Large intestine (tissue), 3 donors: ENCODE measurements around the gene CTBP2. TPM values are rescaled to one million over a fixed set of nuclear protein-coding genes. Genes with fewer than 3 reads are reported as not detected.

ENCODE experiments used
- DNase-seq, 2 donors: peaks; one replicate each; pipeline versions ENCODE4 v3.0.0 to v3.0.0-alpha.2; 2013
- H3K27ac ChIP-seq: one replicate; pipeline ENCODE4 v1.5.1; 2013; ENCODE audit warnings: low read length
- H3K27me3 ChIP-seq: 2 replicates; pipeline ENCODE4 v1.6.1; 2013; ENCODE audit warnings: low read length; ENCODE audit not compliant: control insufficient read depth, insufficient read depth
- H3K36me3 ChIP-seq: 2 replicates; pipeline ENCODE4 v1.6.1; 2013; ENCODE audit warnings: low read length; ENCODE audit not compliant: control insufficient read depth, insufficient read depth
- H3K4me1 ChIP-seq: one replicate; pipeline ENCODE4 v1.6.1; 2013; ENCODE audit warnings: low read length; ENCODE audit not compliant: control insufficient read depth, insufficient read depth
- H3K4me3 ChIP-seq: one replicate; pipeline ENCODE4 v1.5.1; 2013; ENCODE audit warnings: low read length
- H3K9me3 ChIP-seq: one replicate; pipeline ENCODE4 v1.6.1; 2013; ENCODE audit warnings: mild to moderate bottlenecking, low read depth, low read length, moderate library complexity; ENCODE audit not compliant: control insufficient read depth
- WGBS: methylation state at CpG from one replicate; pipeline ENCODE4 v1.1.5; 2013; ENCODE audit warnings: low lambda C conversion rate; ENCODE audit not compliant: insufficient coverage; 5-methylcytosine and 5-hydroxymethylcytosine counted together
- polyA plus RNA-seq: library from polyadenylated mRNA; unstranded; fragments of 120-200 nt; gene quantifications from one replicate; pipeline ENCODE4 v1.2.1, GENCODE V29; 2013

The CTBP2 gene
- polyA plus RNA-seq, 1 donor = 60.1 TPM

GRCh38 chr10:124967255-124967654, 193.1 kb downstream of the CTBP2 start:
- Histone ChIP-seq H3K27ac (no peak overlapping the region), H3K9me3 (no peaks in the 10 kb centered on the region), H3K4me3 (no peak overlapping the region), H3K4me1 (peaks cover 2% of the 10 kb centered on the region), H3K27me3 (no peaks in the 10 kb centered on the region), H3K36me3 (peaks cover 42% of the 10 kb centered on the region)
- WGBS = 100% methylated on average over 2 of the region's 2 CpGs
- no peak for DNase-seq

- Histone ChIP-seq H3K36me3 (peaks cover 38% of the 10 kb centered on the region), H3K27ac (no peak overlapping the region), H3K4me3 (no peak overlapping the region), H3K4me1 (peaks cover 2% of the 10 kb centered on the region), H3K27me3 (no peaks in the 10 kb centered on the region), H3K9me3 (no peaks in the 10 kb centered on the region)
- no peak for DNase-seq
- WGBS = no CpG with 5 or more reads among the region's 5 CpGs
These were observed 194.4 kb downstream of the CTBP2 start for GRCh38 chr10:124966008-124966407.

GRCh38 chr10:124963866-124964720, 196.3 kb downstream of the CTBP2 start:
- Histone ChIP-seq H3K9me3 (no peaks in the 10 kb centered on the region), H3K27ac (no peak overlapping the region), H3K4me3 (no peak overlapping the region), H3K36me3 (peaks cover 25% of the 10 kb centered on the region), H3K4me1 (peaks cover 2% of the 10 kb centered on the region), H3K27me3 (no peaks in the 10 kb centered on the region)
- WGBS = 79% methylated on average over 3 of the region's 7 CpGs
- no peak for DNase-seq

- no peak for DNase-seq
These were observed 197.9 kb downstream of the CTBP2 start for GRCh38 chr10:124962421-124962820.

GRCh38 chr10:124961248-124961570, 199.2 kb downstream of the CTBP2 start:
- no peaks in the 10 kb centered on the region for H3K9me3 ChIP-seq
- H3K36me3 ChIP-seq = peaks cover under 1% of the 10 kb centered on the region
- no peak overlapping the region for H3K4me3 ChIP-seq
- no CpG with 5 or more reads among the region's 4 CpGs for WGBS
- peaks cover 2% of the 10 kb centered on the region for H3K4me1 ChIP-seq
- DNase-seq = no peak
- H3K27ac ChIP-seq = no peak overlapping the region
- H3K27me3 ChIP-seq = no peaks in the 10 kb centered on the region

More at GRCh38 chr10:124962421-124962820, 197.9 kb downstream of the CTBP2 start:
- H3K27me3 ChIP-seq = no peaks in the 10 kb centered on the region
- H3K4me1 ChIP-seq = peaks cover 2% of the 10 kb centered on the region
- no peak overlapping the region for H3K27ac ChIP-seq
- H3K4me3 ChIP-seq = no peak overlapping the region
- 90% methylated on average over 2 of the region's 3 CpGs for WGBS
- H3K9me3 ChIP-seq = no peaks in the 10 kb centered on the region
- peaks cover 11% of the 10 kb centered on the region for H3K36me3 ChIP-seq

GRCh38 chr10:124959564-124959963, 200.8 kb downstream of the CTBP2 start:
- WGBS = no CpG with 5 or more reads among the region's 3 CpGs
- no peaks in the 10 kb centered on the region for H3K9me3 ChIP-seq
- no peaks in the 10 kb centered on the region for H3K36me3 ChIP-seq
- peaks cover 2% of the 10 kb centered on the region for H3K4me1 ChIP-seq
- no peaks in the 10 kb centered on the region for H3K27me3 ChIP-seq
- H3K27ac ChIP-seq = no peak overlapping the region
- no peak overlapping the region for H3K4me3 ChIP-seq
- DNase-seq = no peak

- Histone ChIP-seq H3K27me3 (no peaks in the 10 kb centered on the region), H3K9me3 (no peaks in the 10 kb centered on the region), H3K36me3 (peaks cover 4% of the 10 kb centered on the region), H3K4me1 (no peaks in the 10 kb centered on the region), H3K27ac (no peak overlapping the region), H3K4me3 (no peak overlapping the region)
- WGBS = no CpG with 5 or more reads among the region's 7 CpGs
- no peak for DNase-seq
These were observed 202.9 kb downstream of the CTBP2 start for GRCh38 chr10:124957404-124957947.

GRCh38 chr10:124956764-124957163, 203.6 kb downstream of the CTBP2 start:
- no peak for DNase-seq
- 100% methylated on average over 1 of the region's 1 CpG for WGBS
- Histone ChIP-seq H3K4me1 (peaks cover 2% of the 10 kb centered on the region), H3K9me3 (no peaks in the 10 kb centered on the region), H3K27ac (no peak overlapping the region), H3K27me3 (no peaks in the 10 kb centered on the region), H3K4me3 (no peak overlapping the region), H3K36me3 (peaks cover 4% of the 10 kb centered on the region)

GRCh38 chr10:124955868-124956267, 204.5 kb downstream of the CTBP2 start:
- WGBS = 93% methylated on average over 4 of the region's 10 CpGs
- Histone ChIP-seq H3K27me3 (no peaks in the 10 kb centered on the region), H3K4me3 (no peak overlapping the region), H3K9me3 (no peaks in the 10 kb centered on the region), H3K4me1 (peaks cover 2% of the 10 kb centered on the region), H3K36me3 (peaks cover 4% of the 10 kb centered on the region), H3K27ac (no peak overlapping the region)
- no peak for DNase-seq

GRCh38 chr10:124955243-124955642, 205.1 kb downstream of the CTBP2 start:
- WGBS = no CpG with 5 or more reads among the region's 7 CpGs
- Histone ChIP-seq H3K9me3 (no peaks in the 10 kb centered on the region), H3K27me3 (no peaks in the 10 kb centered on the region), H3K27ac (no peak overlapping the region), H3K36me3 (peaks cover 4% of the 10 kb centered on the region), H3K4me3 (no peak overlapping the region), H3K4me1 (peaks cover 2% of the 10 kb centered on the region)
- no peak for DNase-seq

- no peaks in the 10 kb centered on the region for H3K27me3 ChIP-seq
- H3K4me1 ChIP-seq = peaks cover 2% of the 10 kb centered on the region
- no peak for DNase-seq
- H3K9me3 ChIP-seq = no peaks in the 10 kb centered on the region
- no CpG with 5 or more reads among the region's 3 CpGs for WGBS
- H3K36me3 ChIP-seq = peaks cover 10% of the 10 kb centered on the region
- H3K27ac ChIP-seq = no peak overlapping the region
- H3K4me3 ChIP-seq = no peak overlapping the region
These were observed 206.9 kb downstream of the CTBP2 start for GRCh38 chr10:124953421-124953820.
